Dermis blood vessel endothelial cell (primary cell): ENCODE measurements around the gene C15orf40. TPM values are rescaled to one million over a fixed set of nuclear protein-coding genes. Genes with fewer than 3 reads are reported as not detected.
"Not testable (repeated sequence)": the region's sequence is repeated elsewhere in the genome, so short reads cannot be mapped to it uniquely, and the experiment has no call there.

Experiments
- DNase-seq: peaks from one replicate; pipeline ENCODE4 v3.0.0; 2010
- total RNA-seq: library from RNA; depleted of rRNA; stranded (reverse); fragments of >200 nt; gene quantifications from 2 replicates; pipeline ENCODE4 v1.2.3, GENCODE V29; 2014

C15orf40 gene
- total RNA-seq, 1 donor from 2014 or later = 11.9 TPM

GRCh38 chr15:82951472-82952157, 59.8 kb downstream of the C15orf40 start:
- DNase-seq = no peak

GRCh38 chr15:82950746-82951370, 60.6 kb downstream of the C15orf40 start:
- DNase-seq = no peak

- no peak for DNase-seq
Observed at GRCh38 chr15:82950295-82950694, 61.1 kb downstream of the C15orf40 start.

DNA sequence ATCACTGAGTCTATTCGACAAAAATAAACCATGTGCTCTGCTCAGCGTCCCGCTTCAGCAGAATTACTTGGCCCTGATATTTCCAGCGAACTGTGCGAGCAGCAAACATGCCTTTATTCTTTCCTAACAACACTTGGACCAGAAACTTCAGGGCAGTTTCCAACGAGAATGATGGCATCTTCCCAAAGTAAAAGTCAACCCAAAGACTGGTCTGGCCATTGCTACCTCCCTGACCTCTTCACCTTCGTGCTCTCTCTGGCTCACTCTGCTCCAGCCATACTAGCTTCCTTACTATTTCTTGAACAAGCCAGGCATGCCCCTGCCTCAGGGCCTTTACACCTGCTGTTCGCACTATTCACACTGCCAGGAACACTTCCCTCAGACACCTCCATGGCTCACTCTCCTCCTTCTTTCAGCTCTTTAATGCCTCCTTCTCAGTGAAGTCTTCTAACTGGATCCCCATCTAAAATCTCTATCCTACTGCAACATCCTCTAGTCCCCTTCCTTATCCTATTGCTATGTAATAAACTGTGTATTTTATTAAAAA, 65.2 kb downstream of the C15orf40 start:
- DNase-seq = no peak

DNA sequence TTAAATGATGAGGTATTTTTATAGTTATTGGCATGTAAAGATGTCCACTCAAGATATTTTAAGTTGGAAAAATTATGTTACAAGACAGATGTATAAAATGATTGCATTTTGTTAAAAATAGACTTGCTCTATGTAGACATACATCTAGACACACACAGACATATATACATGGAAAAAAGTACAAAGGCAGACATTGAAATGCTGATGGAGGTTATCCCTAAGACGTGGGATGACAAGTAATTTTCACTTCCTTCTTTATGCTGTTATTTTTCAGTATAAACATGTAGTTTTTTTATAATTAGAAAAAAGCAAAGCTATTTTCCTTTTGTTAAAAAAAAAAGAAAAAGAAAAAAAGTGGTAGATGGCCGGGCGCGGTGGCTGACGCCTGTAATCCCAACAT, 66.1 kb downstream of the C15orf40 start:
- no peak for DNase-seq

GRCh38 chr15:82944821-82945220, 66.6 kb downstream of the C15orf40 start:
- no peak for DNase-seq

DNA sequence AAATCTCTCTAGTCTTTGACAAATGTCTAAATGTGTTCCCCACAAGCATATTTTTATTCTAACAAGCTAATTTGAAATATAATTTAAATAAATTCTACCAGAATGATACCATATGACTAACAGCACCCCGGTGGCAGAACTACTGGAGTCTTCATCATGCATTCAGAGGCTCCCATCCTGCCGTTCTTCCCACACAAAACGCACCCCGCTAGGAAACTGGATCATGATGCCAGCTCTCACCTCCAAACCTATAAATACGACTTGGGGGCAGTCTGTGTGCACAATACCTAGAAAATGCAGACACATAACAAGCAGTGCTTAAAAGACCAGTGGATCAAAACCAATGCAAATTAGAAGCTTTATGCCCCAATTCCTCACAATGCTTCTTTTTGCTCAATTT, 67.4 kb downstream of the C15orf40 start:
- no peak for DNase-seq

- no peak for DNase-seq
Observed at GRCh38 chr15:82943176-82943575, 68.3 kb downstream of the C15orf40 start.

- no peak for DNase-seq
Observed at GRCh38 chr15:82942691-82943090, 68.7 kb downstream of the C15orf40 start.

GRCh38 chr15:82939678-82940077, 71.8 kb downstream of the C15orf40 start:
- DNase-seq = not testable (repeated sequence)

Other genes starting within 250 kb of the C15orf40 start
- not detected in 2 replicates for gene FSD2, start 205.6 kb downstream of the C15orf40 start, total RNA-seq
- gene WHAMM, start 202.0 kb downstream of the C15orf40 start, total RNA-seq = 8.0 TPM in 2 replicates
- gene HOMER2, start 58.9 kb downstream of the C15orf40 start, total RNA-seq = 0.42 and 1.7 TPM in 2 replicates
- gene RAMAC, start 25.4 kb downstream of the C15orf40 start, total RNA-seq = 19.4 and 26.2 TPM in 2 replicates
- gene BTBD1, start 55.6 kb upstream of the C15orf40 start, total RNA-seq = 131 and 146 TPM in 2 replicates
- 34.7 and 41.9 TPM in 2 replicates for gene TM6SF1, start 96.0 kb upstream of the C15orf40 start, total RNA-seq
- gene HDGFL3, start 196.2 kb upstream of the C15orf40 start, total RNA-seq = 138 and 168 TPM in 2 replicates